Lung (tissue), 12 donors: ENCODE results near the gene MAP2K7. TPM values are rescaled to one million over a fixed set of nuclear protein-coding genes. Genes with fewer than 3 reads are reported as not detected.
A peak's percentile ranks its signal among the peaks of the same experiment; 100 is the strongest.

Experiments used
- ATAC-seq: fragments of 200-7000 bp; cut with Tn5 transposase; one replicate; pipeline ENCODE4 v1.9.1; 2020; ENCODE audit warnings: moderate number of reproducible peaks; ENCODE audit not compliant: insufficient read depth, low FRiP score
- DNase-seq, 3 donors: peaks; one replicate each; pipeline ENCODE4 v3.0.0-alpha.2; 2013 to 2017
- H3K27ac ChIP-seq, 2 donors: one replicate each; pipeline ENCODE4 v1.5.1; 2013; ENCODE audit warnings: mild to moderate bottlenecking in 2 of 2, moderate library complexity in 2 of 2, control low read depth in 1 of 2, inconsistent platforms in 1 of 2, low read depth in 1 of 2, low read length in 1 of 2
- H3K27me3 ChIP-seq, 3 donors: one replicate each; pipeline ENCODE4 v1.5.1; 2013; ENCODE audit warnings: low read length in 2 of 3; ENCODE audit not compliant: control insufficient read depth in 3 of 3, insufficient read depth in 3 of 3
- H3K36me3 ChIP-seq, 4 donors: one replicate each; pipeline ENCODE4 v1.5.1; 2013; ENCODE audit warnings: low read length in 4 of 4, mild to moderate bottlenecking in 1 of 4, moderate library complexity in 1 of 4; ENCODE audit not compliant: control insufficient read depth in 4 of 4, insufficient read depth in 4 of 4
- H3K4me1 ChIP-seq, 5 donors: one replicate each; pipeline ENCODE4 v1.5.1; 2013; ENCODE audit warnings: low read length in 5 of 5, mild to moderate bottlenecking in 2 of 5, moderate library complexity in 1 of 5; ENCODE audit not compliant: control insufficient read depth in 5 of 5, insufficient read depth in 5 of 5
- H3K4me3 ChIP-seq: one replicate; pipeline ENCODE4 v1.5.1; 2013; ENCODE audit warnings: mild to moderate bottlenecking, control low read depth, moderate library complexity
- H3K9ac ChIP-seq, 2 donors: one replicate each; pipeline ENCODE4 v1.5.1; 2013; ENCODE audit warnings: low read length in 2 of 2, control low read depth in 1 of 2; ENCODE audit not compliant: insufficient read depth in 1 of 2
- H3K9me3 ChIP-seq, 4 donors: one replicate each; pipeline ENCODE4 v1.5.1; 2013; ENCODE audit warnings: low read length in 3 of 4, mild to moderate bottlenecking in 1 of 4, moderate library complexity in 1 of 4; ENCODE audit not compliant: control insufficient read depth in 4 of 4, insufficient read depth in 3 of 4
- WGBS, 2 donors: extraction: QIAGEN DNeasy Blood & Tissue Kit; methylation state at CpG; one replicate each; pipeline ENCODE4 v1.1.7; 2013; 5-methylcytosine and 5-hydroxymethylcytosine counted together
- polyA plus RNA-seq, 2 donors: library from polyadenylated mRNA; stranded (reverse); fragments of 200-250 nt; gene quantifications; one replicate each; pipeline ENCODE4 v1.2.1, GENCODE V29; 2013
- total RNA-seq, 2 donors: library from RNA; depleted of rRNA in 1 of 2; stranded (reverse); fragments of >200 nt in 1 of 2; gene quantifications; one replicate each; pipeline ENCODE4 v1.2.1, GENCODE V29; 2014 to 2021
- TF ChIP-seq, protein P1 (sequence below): IDR thresholded peaks from 2 replicates; pipeline ENCODE4 v1.5.1; 2012; ENCODE audit warnings: mild to moderate bottlenecking; ENCODE audit errors: control extremely low read depth, extremely low read depth
- donor health status: control.
- donor health status: control.
- donor health status: Bipolar disorder and iron deficiency.
- donor health status: healthy.
- donor health status: DM: yes; HTN: yes; CAD: no.

MAP2K7 gene
- total and polyA plus RNA-seq, 4 donors: 17.8 to 41.7 (median 23.4) TPM

DNA sequence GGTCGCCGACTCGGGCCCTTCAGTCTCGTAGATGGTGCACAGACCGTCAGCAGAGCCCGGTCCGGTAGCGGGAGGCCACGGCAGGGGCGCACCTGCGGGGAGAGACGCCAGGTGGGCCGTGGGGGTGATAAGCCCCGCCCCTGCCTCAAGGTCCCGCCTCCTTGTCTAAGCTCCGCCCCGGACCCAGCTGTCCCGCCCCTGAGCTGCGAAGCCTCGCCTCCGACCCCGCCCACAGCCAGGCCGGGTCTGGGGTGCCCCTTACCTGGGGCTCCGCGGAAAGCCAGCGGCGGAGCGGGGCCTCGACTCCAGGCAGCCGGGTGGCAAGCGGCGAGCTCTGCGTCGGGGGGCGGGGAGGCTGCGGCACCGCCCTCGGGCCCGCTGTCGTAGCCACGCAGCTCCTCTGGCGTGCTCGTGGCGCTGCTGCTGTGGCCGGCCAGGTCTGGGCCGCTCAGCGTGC, 34.2 kb upstream of the MAP2K7 start:
- H3K27me3 ChIP-seq: peaks cover 0 to 20% (median 19%) of the 10 kb centered on the region in 3 donors
- H3K36me3 ChIP-seq: no peaks in the 10 kb centered on the region
- peaks cover 0 to 27% (median 12%) of the 10 kb centered on the region in 5 donors for H3K4me1 ChIP-seq
- H3K27ac ChIP-seq: peak overlapping the region in 1 of 2 donors; percentile 71
- 5 to 11% methylated on average over 43 to 47 of the region's 47 CpGs for WGBS, 2 donors
- H3K9me3 ChIP-seq: peaks cover 0 to 1% (median 0%) of the 10 kb centered on the region in 4 donors
- DNase-seq (peak in 2 of 3 donors; percentile 23 to 48), ATAC-seq (peak; percentile 54)
- H3K9ac ChIP-seq: no peak overlapping the region
- H3K4me3 ChIP-seq: no peak overlapping the region
- TF ChIP-seq, protein P1, sequence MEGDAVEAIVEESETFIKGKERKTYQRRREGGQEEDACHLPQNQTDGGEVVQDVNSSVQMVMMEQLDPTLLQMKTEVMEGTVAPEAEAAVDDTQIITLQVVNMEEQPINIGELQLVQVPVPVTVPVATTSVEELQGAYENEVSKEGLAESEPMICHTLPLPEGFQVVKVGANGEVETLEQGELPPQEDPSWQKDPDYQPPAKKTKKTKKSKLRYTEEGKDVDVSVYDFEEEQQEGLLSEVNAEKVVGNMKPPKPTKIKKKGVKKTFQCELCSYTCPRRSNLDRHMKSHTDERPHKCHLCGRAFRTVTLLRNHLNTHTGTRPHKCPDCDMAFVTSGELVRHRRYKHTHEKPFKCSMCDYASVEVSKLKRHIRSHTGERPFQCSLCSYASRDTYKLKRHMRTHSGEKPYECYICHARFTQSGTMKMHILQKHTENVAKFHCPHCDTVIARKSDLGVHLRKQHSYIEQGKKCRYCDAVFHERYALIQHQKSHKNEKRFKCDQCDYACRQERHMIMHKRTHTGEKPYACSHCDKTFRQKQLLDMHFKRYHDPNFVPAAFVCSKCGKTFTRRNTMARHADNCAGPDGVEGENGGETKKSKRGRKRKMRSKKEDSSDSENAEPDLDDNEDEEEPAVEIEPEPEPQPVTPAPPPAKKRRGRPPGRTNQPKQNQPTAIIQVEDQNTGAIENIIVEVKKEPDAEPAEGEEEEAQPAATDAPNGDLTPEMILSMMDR: no peak

DNA sequence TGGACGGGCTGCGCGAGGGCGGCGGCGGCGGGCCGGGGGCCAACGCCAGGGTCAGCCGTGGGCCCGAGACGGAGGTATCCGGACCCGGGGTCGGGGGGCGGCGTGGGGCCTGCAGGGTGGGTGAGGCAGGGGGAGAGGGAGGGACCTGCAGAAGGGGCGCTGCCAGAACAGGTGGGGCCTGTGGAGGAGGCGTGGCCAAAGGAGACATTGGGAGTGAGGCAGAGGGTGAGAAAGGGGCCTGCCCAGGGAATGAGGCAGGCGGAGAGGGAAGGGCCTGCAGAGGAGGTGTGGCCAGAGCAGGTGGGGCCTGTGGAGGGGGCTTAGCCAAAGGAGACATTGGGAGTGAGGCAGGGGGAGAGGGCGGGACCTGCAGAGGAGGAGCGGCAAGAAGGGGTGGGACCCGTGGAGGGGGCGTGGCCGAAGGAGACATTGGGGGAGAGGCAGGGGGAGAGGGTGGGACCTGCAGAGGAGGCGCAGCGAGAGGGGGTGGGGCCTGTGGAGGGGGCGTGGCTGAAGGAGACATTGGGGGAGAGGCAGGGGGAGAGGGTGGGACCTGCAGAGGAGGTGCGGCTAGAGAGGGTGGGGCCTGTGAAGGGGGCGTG, 33.7 kb upstream of the MAP2K7 start:
- Histone ChIP-seq H3K9ac (no peak overlapping the region), H3K9me3 (no peaks in the 10 kb centered on the region), H3K27me3 (peaks cover 0 to 24% (median 20%) of the 10 kb centered on the region in 3 donors), H3K36me3 (no peaks in the 10 kb centered on the region), H3K4me1 (peaks cover 0 to 30% (median 12%) of the 10 kb centered on the region in 5 donors), H3K4me3 (no peak overlapping the region), H3K27ac (no peak overlapping the region)
- no peak for ATAC-seq
- DNase-seq: peak; percentile 22 to 46 (median 33)
- 21 to 24% methylated on average over 29 to 30 of the region's 30 CpGs for WGBS, 2 donors
- TF ChIP-seq, protein P1: no peak

DNA sequence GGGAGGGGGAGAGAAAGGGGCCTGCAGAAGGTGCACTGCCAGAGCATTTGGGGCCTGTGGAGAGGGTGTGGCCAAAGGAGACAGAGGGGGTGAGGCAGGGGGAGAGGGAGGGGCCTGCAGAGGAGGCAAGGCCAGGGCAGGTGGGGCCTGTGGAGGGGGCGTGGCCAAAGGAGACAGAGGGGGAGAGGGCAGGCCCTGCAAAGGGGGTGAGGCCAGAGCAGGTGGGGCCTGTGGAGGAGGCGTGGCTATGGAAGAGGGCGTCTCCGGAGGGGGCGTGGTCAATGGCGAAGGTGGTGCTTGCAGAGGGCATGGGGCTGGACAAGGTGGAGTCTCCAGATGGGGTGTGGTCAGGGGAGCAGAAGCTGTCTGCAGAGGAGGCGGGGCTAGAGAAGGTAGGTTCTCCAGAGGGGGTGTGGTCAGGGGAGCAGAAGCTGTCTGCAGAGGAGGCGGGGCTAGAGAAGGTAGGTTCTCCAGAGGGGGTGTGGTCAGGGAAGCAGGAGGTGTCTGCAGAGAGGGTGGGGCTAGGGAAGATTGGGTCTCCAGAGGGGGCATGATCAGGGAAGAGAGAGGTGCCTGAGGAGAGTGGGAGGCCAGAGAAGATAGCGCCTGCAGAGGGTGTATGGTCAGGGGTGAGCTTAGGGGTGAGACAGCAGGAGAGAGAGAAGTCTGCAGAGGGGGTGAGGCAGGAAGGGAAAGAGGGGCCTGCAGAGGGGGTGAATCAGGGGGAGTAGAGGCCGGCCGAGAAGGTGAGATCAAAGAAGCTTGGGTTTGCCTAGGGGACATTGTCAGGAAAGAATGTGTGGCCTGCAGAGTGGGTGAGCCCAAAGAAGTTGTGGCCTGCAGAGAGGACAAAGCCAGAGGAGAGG, 32.9 kb upstream of the MAP2K7 start:
- WGBS, 2 donors: 53 to 62% methylated on average over 11 of the region's 11 CpGs
- no peaks in the 10 kb centered on the region for H3K9me3 ChIP-seq

More for the DNA sequence above, 32.9 kb upstream of the MAP2K7 start:
- DNase-seq: peak in 2 of 3 donors; percentile 24 to 63
- Histone ChIP-seq H3K36me3 (no peaks in the 10 kb centered on the region), H3K4me1 (peaks cover 0 to 30% (median 12%) of the 10 kb centered on the region in 5 donors), H3K9ac (no peak overlapping the region), H3K27me3 (peaks cover 0 to 24% (median 16%) of the 10 kb centered on the region in 3 donors), H3K4me3 (no peak overlapping the region), H3K27ac (peak overlapping the region in 1 of 2 donors; percentile 52)
- no peak for ATAC-seq
- TF ChIP-seq, protein P1: no peak
